Large intestine (tissue), 3 donors: ENCODE results near the gene ANO6. TPM values are rescaled to one million over a fixed set of nuclear protein-coding genes. Genes with fewer than 3 reads are reported as not detected.

Experiments
- DNase-seq, 2 donors: peaks; one replicate each; pipeline versions ENCODE4 v3.0.0 to v3.0.0-alpha.2; 2013
- H3K27ac ChIP-seq: one replicate; pipeline ENCODE4 v1.5.1; 2013; ENCODE audit warnings: low read length
- H3K27me3 ChIP-seq: 2 replicates; pipeline ENCODE4 v1.6.1; 2013; ENCODE audit warnings: low read length; ENCODE audit not compliant: control insufficient read depth, insufficient read depth
- H3K36me3 ChIP-seq: 2 replicates; pipeline ENCODE4 v1.6.1; 2013; ENCODE audit warnings: low read length; ENCODE audit not compliant: control insufficient read depth, insufficient read depth
- H3K4me1 ChIP-seq: one replicate; pipeline ENCODE4 v1.6.1; 2013; ENCODE audit warnings: low read length; ENCODE audit not compliant: control insufficient read depth, insufficient read depth
- H3K4me3 ChIP-seq: one replicate; pipeline ENCODE4 v1.5.1; 2013; ENCODE audit warnings: low read length
- H3K9me3 ChIP-seq: one replicate; pipeline ENCODE4 v1.6.1; 2013; ENCODE audit warnings: mild to moderate bottlenecking, low read depth, low read length, moderate library complexity; ENCODE audit not compliant: control insufficient read depth
- WGBS: methylation state at CpG from one replicate; pipeline ENCODE4 v1.1.5; 2013; ENCODE audit warnings: low lambda C conversion rate; ENCODE audit not compliant: insufficient coverage; 5-methylcytosine and 5-hydroxymethylcytosine counted together
- polyA plus RNA-seq: library from polyadenylated mRNA; unstranded; fragments of 120-200 nt; gene quantifications from one replicate; pipeline ENCODE4 v1.2.1, GENCODE V29; 2013

ANO6 gene
- polyA plus RNA-seq, 1 donor = 65.8 TPM

DNA sequence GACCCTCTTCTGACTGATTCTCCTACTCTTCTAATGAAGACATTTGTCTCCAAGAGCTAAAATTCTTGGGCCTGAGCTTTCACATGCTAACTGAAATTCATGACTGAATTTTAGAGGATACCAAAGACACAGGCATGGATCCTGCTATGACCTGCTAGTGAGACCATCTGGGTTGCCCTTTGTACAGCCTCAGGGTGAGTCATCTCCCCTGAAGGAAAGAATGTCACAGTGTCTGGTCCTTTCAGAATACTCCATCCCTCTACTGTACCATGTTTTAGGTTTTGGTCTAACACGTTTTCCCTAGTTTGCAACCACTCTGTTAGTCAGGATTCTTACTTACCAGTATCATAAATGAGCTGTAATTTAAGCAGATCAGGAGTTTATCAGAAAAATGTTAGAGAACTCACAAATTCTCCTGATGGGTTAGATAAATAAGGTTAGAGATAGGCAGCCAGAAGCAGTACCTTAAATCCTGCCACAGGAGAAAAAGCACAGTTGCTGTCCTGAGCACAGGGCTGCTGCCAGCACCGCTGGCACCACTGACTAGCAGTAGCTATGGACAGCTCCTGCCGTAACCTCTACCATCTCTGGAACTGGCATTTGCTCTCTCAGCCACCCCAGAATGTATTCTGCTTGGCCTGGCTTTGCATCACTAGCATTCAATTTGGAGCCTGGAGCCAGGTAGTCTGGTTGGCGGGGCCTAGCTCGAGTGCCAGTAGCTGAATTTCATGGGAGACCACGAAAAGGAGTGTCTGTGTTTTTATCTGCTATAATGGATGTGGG lies 127.6 kb downstream of the ANO6 start:
- no peak overlapping the region for H3K4me3 ChIP-seq
- H3K4me1 ChIP-seq = no peaks in the 10 kb centered on the region
- DNase-seq = no peak
- WGBS = 86% methylated on average over 1 of the region's 6 CpGs
- H3K27me3 ChIP-seq = no peaks in the 10 kb centered on the region
- H3K9me3 ChIP-seq = no peaks in the 10 kb centered on the region
- H3K36me3 ChIP-seq = peaks cover 17% of the 10 kb centered on the region
- no peak overlapping the region for H3K27ac ChIP-seq

DNA sequence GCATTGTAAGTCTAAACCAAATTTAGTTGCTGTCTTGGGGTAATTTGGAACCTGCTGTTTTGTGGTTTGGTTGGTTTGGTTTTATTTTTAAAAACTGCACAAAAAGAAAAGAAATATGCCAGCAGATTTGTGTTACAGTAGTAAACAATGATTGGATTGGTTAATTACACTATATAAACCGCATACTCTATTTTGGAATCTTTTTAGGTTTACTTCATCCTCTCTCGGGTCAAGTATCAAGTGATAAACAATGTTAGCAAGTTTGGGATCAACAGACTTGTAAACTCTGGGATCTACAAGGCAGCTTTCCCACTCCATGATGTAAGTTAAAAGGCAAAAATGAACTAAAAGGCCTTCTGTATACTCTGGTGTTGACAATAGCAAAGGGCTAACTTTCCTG lies 132.4 kb downstream of the ANO6 start:
- WGBS = 100% methylated on average over 2 of the region's 2 CpGs

GRCh38 chr12:45348986-45349385 lies 133.1 kb downstream of the ANO6 start:
- H3K9me3 ChIP-seq = no peaks in the 10 kb centered on the region
- peaks cover 38% of the 10 kb centered on the region for H3K36me3 ChIP-seq
- H3K27ac ChIP-seq = no peak overlapping the region
- no peak overlapping the region for H3K4me3 ChIP-seq
- no CpG with 5 or more reads among the region's 1 CpG for WGBS
- H3K4me1 ChIP-seq = peaks cover 6% of the 10 kb centered on the region
- no peak for DNase-seq
- no peaks in the 10 kb centered on the region for H3K27me3 ChIP-seq

More for the DNA sequence above, 132.4 kb downstream of the ANO6 start:
- Histone ChIP-seq H3K27ac (no peak overlapping the region), H3K4me1 (no peaks in the 10 kb centered on the region), H3K27me3 (no peaks in the 10 kb centered on the region), H3K4me3 (no peak overlapping the region), H3K36me3 (peaks cover 40% of the 10 kb centered on the region), H3K9me3 (no peaks in the 10 kb centered on the region)
- DNase-seq = no peak

DNA sequence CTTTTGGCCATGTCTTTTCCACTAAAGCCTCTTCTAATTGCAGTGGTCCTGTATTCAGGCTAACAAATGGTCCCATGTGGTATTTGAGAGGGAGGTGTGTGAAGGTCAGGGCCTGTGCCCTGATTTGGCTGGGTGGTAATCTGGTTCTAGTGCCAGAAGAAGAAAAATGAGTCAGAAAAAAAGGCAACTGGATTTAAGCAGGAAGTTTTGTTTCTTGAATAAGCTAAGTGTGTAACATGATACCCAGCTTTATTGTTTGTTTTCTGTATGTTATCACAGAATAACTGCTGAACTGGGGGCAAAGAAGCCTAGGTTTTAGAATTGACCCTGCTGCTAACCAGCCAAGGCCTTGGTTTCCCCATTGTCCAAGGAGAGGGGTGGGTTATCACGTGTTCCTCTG lies 134.0 kb downstream of the ANO6 start:
- Histone ChIP-seq H3K4me3 (no peak overlapping the region), H3K27me3 (no peaks in the 10 kb centered on the region), H3K27ac (no peak overlapping the region), H3K9me3 (no peaks in the 10 kb centered on the region), H3K36me3 (peaks cover 38% of the 10 kb centered on the region), H3K4me1 (peaks cover 13% of the 10 kb centered on the region)
- WGBS = no CpG with 5 or more reads among the region's 1 CpG
- no peak for DNase-seq

DNA sequence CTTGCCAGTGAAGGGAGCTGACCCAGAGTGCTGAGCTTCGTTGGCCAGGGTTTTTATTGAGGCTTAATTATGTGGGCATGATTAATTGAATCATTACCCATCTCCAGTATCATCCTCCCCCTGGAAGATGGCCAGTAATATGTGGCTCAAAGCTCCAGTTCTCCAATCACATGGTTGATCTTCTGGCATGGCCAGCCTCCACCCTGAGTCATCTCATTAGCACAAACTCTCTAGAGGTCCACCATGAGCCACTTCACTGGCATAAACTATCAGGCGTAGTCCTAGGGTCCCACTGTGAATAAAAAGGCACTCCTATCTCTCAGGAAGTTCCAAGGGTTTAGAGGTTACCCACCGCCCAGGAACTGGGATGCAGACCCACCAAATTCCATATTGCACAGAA lies 135.0 kb downstream of the ANO6 start:
- peaks cover 23% of the 10 kb centered on the region for H3K4me1 ChIP-seq
- H3K36me3 ChIP-seq = peaks cover 40% of the 10 kb centered on the region
- H3K4me3 ChIP-seq = no peak overlapping the region
- no peak overlapping the region for H3K27ac ChIP-seq
- H3K27me3 ChIP-seq = no peaks in the 10 kb centered on the region
- H3K9me3 ChIP-seq = no peaks in the 10 kb centered on the region
- DNase-seq = no peak
- WGBS = no CpG with 5 or more reads among the region's 3 CpGs

DNA sequence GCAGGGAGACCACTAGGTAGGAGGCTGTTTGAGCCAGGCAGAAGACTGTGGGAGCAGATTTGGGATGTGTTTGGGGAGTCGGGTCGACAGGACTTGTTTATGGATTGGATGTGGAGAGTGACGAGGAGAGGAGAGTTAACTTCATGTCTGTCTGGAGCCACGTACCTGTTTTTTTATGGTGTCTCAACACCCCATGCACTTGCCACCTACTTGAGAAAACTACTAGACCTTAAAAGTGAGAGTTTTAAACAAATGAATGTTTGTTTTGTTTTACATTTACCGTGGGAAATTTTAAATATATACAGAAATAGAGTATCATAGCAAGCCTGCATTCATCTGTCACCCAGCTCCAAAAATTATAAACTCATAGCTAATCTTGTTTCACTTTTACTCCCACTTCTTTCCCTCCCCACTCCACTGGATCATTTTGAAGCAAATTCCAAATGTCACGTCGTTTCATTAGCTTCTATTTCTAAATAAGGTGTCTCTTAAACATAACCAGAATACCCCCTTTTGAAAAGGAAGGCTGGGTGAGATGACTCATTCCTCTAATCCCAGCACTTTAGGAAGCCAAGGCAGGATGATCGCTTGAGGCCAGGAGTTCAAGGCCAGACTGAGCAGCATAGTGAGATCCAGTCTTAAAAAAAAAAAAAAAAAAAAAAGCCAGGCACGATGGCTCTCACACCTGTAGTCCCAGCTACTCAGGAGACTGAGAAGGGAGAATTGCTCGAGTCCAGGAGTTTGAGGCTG lies 136.2 kb downstream of the ANO6 start:
- no peak overlapping the region for H3K27ac ChIP-seq
- 80% methylated on average over 3 of the region's 10 CpGs for WGBS

GRCh38 chr12:45353944-45354343 lies 138.0 kb downstream of the ANO6 start:
- H3K27me3 ChIP-seq = no peaks in the 10 kb centered on the region
- no peak overlapping the region for H3K4me3 ChIP-seq
- WGBS = 64% methylated on average over 1 of the region's 2 CpGs
- peaks cover 35% of the 10 kb centered on the region for H3K4me1 ChIP-seq
- H3K27ac ChIP-seq = peak overlapping the region; percentile 69
- no peak for DNase-seq
- H3K36me3 ChIP-seq = peaks cover 27% of the 10 kb centered on the region
- no peaks in the 10 kb centered on the region for H3K9me3 ChIP-seq

More for the DNA sequence above, 136.2 kb downstream of the ANO6 start:
- DNase-seq = no peak
- Histone ChIP-seq H3K4me3 (no peak overlapping the region), H3K4me1 (peaks cover 32% of the 10 kb centered on the region), H3K9me3 (no peaks in the 10 kb centered on the region), H3K27me3 (no peaks in the 10 kb centered on the region), H3K36me3 (peaks cover 34% of the 10 kb centered on the region)

DNA sequence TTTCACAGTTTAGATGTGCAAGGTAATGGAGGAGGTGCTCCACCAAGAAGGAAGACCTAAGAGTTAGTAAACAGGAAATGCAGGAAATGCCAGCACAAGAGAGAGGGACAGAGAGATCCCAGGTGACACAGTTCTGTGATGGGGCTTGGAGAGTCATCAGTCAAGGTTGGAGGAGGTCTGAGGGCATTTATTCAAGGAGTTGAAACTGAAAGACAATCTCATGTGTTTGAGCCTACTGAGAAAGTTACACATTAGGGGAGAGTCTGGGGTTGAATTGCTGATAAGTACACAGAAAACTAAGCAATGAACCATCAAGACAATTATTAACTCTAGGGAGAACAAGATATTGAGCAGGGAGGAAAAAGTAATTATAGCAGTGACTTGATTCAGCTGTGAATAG lies 138.5 kb downstream of the ANO6 start:
- Histone ChIP-seq H3K4me3 (no peak overlapping the region), H3K36me3 (peaks cover 27% of the 10 kb centered on the region), H3K27me3 (no peaks in the 10 kb centered on the region), H3K4me1 (peaks cover 35% of the 10 kb centered on the region), H3K9me3 (no peaks in the 10 kb centered on the region), H3K27ac (peak overlapping the region; percentile 69)
- DNase-seq = peak; percentile 57 to 86

GRCh38 chr12:45355730-45356129 lies 139.8 kb downstream of the ANO6 start:
- peak; percentile 31 to 57 for DNase-seq

DNA sequence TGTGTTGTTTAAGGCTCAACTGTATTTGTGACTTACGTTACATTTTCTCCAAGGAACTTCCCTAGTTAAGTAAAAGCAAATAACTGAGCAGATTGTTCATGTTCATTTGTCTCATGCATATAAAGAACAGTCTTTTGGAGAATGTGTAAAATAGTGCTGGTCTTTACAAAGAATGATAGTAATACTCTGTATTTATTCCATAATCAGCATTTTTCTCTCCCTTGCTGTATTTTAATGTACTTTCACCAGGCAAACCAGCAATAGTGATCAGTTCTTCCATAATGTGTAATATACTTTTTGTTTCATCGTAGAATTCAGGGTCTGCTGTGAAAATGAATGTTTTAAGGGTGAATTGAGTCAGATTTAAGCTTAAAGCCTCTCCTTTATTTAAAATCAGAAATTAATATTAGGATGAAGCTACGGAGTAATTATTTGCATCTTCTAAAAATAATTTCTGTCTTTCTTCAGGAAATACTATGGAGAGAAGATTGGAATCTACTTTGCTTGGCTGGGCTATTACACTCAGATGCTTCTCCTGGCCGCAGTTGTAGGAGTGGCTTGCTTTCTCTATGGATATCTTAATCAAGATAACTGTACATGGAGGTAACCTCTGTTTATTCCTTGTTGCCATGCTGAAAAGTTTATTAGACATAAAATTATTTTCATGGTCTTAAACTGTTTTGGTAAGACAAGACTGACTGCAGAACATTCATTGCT lies 141.1 kb downstream of the ANO6 start:
- 92% methylated on average over 2 of the region's 4 CpGs for WGBS
- Histone ChIP-seq H3K4me3 (no peak overlapping the region), H3K27ac (no peak overlapping the region), H3K27me3 (no peaks in the 10 kb centered on the region), H3K9me3 (peaks cover 1% of the 10 kb centered on the region), H3K36me3 (peaks cover 5% of the 10 kb centered on the region), H3K4me1 (peaks cover 35% of the 10 kb centered on the region)
- no peak for DNase-seq

More at GRCh38 chr12:45355730-45356129, 139.8 kb downstream of the ANO6 start:
- no peak overlapping the region for H3K4me3 ChIP-seq
- peaks cover 35% of the 10 kb centered on the region for H3K4me1 ChIP-seq
- H3K27me3 ChIP-seq = no peaks in the 10 kb centered on the region
- peaks cover 14% of the 10 kb centered on the region for H3K36me3 ChIP-seq
- peak overlapping the region; percentile 23 for H3K27ac ChIP-seq
- no peaks in the 10 kb centered on the region for H3K9me3 ChIP-seq
- WGBS = no CpG with 5 or more reads among the region's 3 CpGs
